ENCODE results near the gene CCDC63.
"Not testable (repeated sequence)": the region's sequence is repeated elsewhere in the genome, so short reads cannot be mapped to it uniquely, and the experiment has no call there.

CCDC63 gene

DNA sequence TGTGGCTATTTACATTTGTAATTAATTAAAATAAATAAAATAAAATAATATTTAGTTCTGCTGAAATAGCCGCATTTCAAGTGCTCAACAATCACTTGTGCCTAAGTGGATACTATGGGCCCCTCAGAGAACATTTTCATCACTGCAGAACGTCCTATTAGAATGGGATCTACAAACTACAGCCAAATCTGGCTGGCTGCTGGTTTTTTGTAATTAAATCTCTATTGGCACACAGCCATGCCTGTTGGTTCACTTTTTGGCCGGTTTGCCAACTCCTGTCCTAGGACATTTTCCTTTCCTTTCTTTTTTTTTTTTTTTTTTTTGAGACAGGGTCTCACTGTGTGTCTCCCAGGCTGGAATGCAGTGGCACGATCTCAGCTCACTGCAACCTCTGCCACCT is 9.8 kb downstream of the CCDC63 start:
- Mint-ChIP-seq H3K27me3 (no peaks in the 10 kb centered on the region), H3K36me3 (no peaks in the 10 kb centered on the region), H3K4me3 (no peak overlapping the region), H3K4me1 (ENCODE audit: low read depth) (peaks cover 3% of the 10 kb centered on the region), H3K9me3 (ENCODE audit: low read depth) (no peaks in the 10 kb centered on the region), H3K27ac (no peak overlapping the region)

DNA sequence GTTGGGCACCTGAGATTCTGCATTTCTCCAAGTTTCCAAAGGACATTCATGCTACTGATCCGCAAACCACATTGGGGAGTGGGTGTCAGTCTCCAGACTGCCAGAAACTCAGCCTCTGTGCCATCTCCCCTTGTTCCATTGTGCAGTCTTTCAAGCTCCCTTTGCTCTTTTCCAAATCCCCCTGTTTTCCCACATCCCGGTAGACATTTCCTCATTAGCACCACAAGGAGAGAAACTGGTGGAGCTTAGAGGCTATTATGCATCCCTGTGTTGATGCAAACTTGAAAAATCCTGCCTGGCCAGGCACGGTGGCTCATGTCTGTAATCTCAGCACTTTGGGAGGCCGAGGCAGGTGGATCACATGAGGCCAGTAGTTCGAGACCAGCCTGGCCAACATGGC is 10.7 kb downstream of the CCDC63 start:
- H3K4me1 Mint-ChIP-seq (ENCODE audit: low read depth): peaks cover 5% of the 10 kb centered on the region
- H3K36me3 Mint-ChIP-seq: no peaks in the 10 kb centered on the region
- H3K9me3 Mint-ChIP-seq (ENCODE audit: low read depth): no peaks in the 10 kb centered on the region
- H3K27me3 Mint-ChIP-seq: no peaks in the 10 kb centered on the region
- no peak overlapping the region for H3K27ac Mint-ChIP-seq
- no peak overlapping the region for H3K4me3 Mint-ChIP-seq

DNA sequence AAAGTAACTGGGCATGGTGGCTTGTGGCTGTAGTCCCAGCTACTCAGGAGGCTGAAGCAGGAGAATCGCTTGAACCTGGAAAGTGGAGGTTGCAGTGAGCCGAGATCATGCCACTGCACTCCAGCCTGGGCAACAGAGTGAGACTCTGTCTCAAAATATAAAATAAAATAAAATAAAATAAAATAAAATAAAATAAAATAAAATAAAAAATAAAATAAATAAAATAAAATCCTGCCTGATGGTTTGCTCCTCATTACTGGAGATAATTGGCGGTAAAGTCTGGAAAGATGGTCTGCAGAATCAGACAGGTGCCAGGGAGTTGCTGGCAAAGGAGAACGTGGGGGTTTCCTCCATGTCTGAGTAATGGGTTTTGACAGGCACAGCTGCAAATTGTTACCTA is 11.2 kb downstream of the CCDC63 start:
- not testable (repeated sequence) for H3K4me3 Mint-ChIP-seq; H3K27me3 Mint-ChIP-seq; H3K4me1 Mint-ChIP-seq (ENCODE audit: low read depth); H3K27ac Mint-ChIP-seq; H3K36me3 Mint-ChIP-seq; H3K9me3 Mint-ChIP-seq (ENCODE audit: low read depth)

DNA sequence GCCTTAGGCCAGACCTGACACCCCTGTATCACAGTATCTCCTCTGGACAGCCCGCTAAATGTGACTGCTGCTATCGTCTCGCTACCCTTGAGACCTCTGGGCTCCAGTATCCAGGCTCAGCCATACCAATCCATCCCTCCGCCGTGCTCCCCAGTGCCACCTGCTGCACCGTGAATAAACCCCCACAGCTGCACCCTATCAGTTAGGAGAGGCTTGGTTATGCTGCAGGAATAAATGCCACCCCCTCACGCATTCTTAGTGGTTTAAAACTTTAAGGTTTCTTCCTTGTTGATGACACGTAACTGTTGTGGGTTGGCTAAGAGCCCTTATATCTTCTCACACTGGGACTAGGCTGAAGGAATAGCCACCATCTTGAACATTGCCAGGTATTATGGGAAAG is 12.1 kb downstream of the CCDC63 start:
- Mint-ChIP-seq H3K36me3 (no peaks in the 10 kb centered on the region), H3K4me3 (no peak overlapping the region), H3K9me3 (ENCODE audit: low read depth) (no peaks in the 10 kb centered on the region), H3K4me1 (ENCODE audit: low read depth) (peaks cover 5% of the 10 kb centered on the region), H3K27me3 (no peaks in the 10 kb centered on the region), H3K27ac (no peak overlapping the region)

DNA sequence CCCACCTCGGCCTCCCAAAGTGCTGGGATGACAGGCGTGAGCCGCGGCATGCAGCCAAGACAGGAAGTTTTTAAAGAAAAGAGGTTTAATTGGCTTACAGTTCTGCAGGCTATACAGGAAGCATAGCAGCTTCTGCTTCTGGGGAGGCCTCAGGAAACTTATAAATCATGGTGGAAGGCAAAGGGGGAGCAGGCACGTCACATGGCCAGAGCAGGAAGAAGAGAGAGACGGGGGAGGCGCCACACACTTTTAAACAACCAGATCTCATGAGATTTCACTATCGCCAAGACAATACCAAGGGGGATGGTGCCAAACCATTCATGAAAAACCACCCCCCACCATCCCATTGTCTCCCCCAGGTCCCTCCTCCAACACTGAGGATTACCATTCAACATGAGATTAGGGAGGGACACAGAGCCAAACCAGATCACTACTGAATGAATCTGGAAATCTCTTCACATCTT is 14.1 kb downstream of the CCDC63 start:
- peaks cover 5% of the 10 kb centered on the region for H3K4me1 Mint-ChIP-seq (ENCODE audit: low read depth)
- H3K4me3 Mint-ChIP-seq: no peak overlapping the region
- H3K36me3 Mint-ChIP-seq: no peaks in the 10 kb centered on the region
- no peak overlapping the region for H3K27ac Mint-ChIP-seq
- H3K27me3 Mint-ChIP-seq: no peaks in the 10 kb centered on the region
- no peaks in the 10 kb centered on the region for H3K9me3 Mint-ChIP-seq (ENCODE audit: low read depth)

DNA sequence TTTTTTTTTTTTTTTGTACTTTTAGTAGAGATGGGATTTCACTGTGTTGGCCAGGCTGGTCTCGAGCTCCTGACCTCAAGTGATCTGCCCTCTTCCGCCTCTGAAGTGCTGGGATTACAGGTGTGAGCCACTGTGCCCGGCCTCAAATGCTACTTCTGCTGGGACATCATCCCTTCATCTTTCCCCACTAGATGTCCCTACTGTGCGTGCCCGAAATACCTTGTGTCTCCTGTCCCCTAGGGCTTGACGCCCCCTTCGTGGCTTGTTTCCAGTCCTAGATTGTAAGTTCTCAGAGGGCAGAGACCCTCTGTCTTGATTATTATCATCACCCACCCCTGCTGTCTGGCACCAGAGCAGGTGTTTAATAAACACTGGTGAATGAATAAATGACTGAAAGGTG is 14.9 kb downstream of the CCDC63 start:
- H3K9me3 Mint-ChIP-seq (ENCODE audit: low read depth): no peaks in the 10 kb centered on the region
- no peaks in the 10 kb centered on the region for H3K36me3 Mint-ChIP-seq
- no peaks in the 10 kb centered on the region for H3K27me3 Mint-ChIP-seq
- H3K4me3 Mint-ChIP-seq: no peak overlapping the region
- H3K4me1 Mint-ChIP-seq (ENCODE audit: low read depth): peaks cover 5% of the 10 kb centered on the region
- no peak overlapping the region for H3K27ac Mint-ChIP-seq

DNA sequence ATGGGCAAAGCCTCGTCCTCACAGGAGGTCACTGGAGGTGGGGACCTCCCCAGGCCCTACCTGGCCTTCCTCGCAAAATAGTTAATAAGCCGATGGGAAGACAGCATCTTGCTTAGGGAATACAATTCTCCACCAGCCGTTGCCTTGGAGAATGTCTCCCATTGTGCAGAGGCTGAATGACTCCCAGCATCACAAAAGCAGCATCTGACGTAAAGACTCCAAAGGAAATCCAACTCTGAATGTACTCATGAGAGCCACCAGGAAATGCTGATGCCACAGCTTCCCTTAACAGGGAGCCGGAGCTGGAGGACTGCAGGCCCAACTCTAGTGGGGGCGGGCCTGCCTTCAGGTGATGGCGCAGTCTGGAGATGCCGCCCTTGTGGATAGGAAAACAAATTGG is 15.5 kb downstream of the CCDC63 start:
- Mint-ChIP-seq H3K27me3 (no peaks in the 10 kb centered on the region), H3K4me1 (ENCODE audit: low read depth) (peaks cover 5% of the 10 kb centered on the region), H3K9me3 (ENCODE audit: low read depth) (no peaks in the 10 kb centered on the region), H3K4me3 (no peak overlapping the region), H3K36me3 (no peaks in the 10 kb centered on the region), H3K27ac (no peak overlapping the region)

DNA sequence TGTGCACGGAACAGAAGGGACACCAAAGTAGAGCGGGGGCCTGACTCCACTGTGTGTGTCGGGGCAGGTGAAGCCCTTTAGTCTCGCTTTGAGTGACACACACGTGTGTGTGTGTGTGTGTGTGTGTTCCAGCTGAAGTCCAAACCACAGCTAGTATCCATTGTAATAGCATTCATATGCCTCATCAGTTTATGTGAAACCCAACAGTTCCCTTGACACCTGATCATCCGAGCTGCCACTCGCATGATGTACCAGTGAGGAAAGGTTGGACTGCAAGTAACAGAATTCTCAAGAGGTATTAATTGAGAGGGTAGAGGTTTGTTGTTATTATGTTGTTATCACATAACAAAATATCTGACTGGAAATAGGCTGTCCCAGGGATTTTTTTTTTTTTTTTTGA is 16.4 kb downstream of the CCDC63 start:
- Mint-ChIP-seq H3K36me3 (no peaks in the 10 kb centered on the region), H3K27me3 (no peaks in the 10 kb centered on the region), H3K4me1 (ENCODE audit: low read depth) (peaks cover 5% of the 10 kb centered on the region), H3K27ac (no peak overlapping the region), H3K4me3 (no peak overlapping the region), H3K9me3 (ENCODE audit: low read depth) (no peaks in the 10 kb centered on the region)

DNA sequence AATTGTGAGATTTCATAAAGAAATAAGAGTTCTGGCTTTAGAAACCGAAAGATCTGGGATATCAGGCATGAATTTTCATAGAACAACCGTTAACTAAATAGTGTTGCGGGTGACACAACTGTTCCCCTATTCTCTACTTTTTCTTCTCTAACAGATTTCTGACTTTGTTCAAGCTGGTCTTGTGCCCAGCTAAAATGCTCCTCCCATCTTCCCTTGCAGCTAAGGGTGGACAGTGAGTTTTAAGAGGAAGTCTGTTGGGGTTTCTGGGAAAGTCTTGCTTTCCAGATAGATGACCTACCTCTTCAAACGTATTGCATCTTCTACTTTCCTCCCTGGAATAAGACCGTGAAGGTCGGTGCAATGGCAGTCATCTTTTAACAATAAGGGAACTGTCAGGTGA is 18.7 kb downstream of the CCDC63 start:
- Mint-ChIP-seq H3K9me3 (ENCODE audit: low read depth) (no peaks in the 10 kb centered on the region), H3K27me3 (no peaks in the 10 kb centered on the region), H3K27ac (no peak overlapping the region), H3K4me1 (ENCODE audit: low read depth) (peaks cover 5% of the 10 kb centered on the region), H3K36me3 (no peaks in the 10 kb centered on the region), H3K4me3 (no peak overlapping the region)

DNA sequence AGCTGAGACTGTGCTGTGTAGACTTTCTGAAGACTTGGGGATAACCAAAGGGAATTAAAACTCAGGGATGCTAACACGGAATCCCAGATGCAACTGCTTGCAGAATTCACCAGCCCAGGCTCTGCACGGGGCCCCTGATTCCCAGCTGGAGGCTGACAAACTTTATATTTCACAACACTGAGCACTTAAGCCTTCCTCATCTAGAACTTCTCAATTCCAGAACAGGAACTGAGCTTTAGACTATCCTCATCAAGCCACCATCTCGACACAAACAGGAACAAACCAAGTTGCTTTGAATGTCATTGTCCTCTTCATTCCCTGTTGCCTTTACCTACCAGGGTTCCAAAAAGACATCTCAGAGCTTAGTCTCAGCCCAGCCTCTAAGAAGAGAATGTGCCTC is 22.2 kb downstream of the CCDC63 start:
- Mint-ChIP-seq H3K4me3 (no peak overlapping the region), H3K36me3 (no peaks in the 10 kb centered on the region), H3K9me3 (ENCODE audit: low read depth) (no peaks in the 10 kb centered on the region), H3K4me1 (ENCODE audit: low read depth) (no peaks in the 10 kb centered on the region), H3K27me3 (no peaks in the 10 kb centered on the region), H3K27ac (no peak overlapping the region)

DNA sequence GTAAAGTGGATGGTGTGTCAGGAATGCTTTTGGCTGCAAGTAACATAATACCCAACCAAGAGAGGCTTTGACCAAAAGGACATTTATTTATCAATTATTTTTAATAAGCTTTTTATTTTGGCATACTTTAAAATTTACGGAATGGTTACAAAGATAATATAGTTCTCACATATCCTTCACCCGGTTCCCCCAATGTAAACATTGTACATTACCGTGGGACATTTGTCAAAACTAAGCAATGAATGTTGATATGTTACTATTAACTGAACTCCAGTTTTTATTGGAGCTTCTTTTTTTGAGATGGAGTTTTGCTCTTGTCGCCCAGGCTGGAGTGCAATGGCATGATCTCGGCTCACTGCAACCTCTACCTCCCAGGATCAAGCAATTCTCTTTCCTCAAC is 23.0 kb downstream of the CCDC63 start:
- Mint-ChIP-seq H3K4me1 (ENCODE audit: low read depth) (no peaks in the 10 kb centered on the region), H3K27ac (no peak overlapping the region), H3K27me3 (no peaks in the 10 kb centered on the region), H3K36me3 (no peaks in the 10 kb centered on the region), H3K4me3 (no peak overlapping the region), H3K9me3 (ENCODE audit: low read depth) (no peaks in the 10 kb centered on the region)

DNA sequence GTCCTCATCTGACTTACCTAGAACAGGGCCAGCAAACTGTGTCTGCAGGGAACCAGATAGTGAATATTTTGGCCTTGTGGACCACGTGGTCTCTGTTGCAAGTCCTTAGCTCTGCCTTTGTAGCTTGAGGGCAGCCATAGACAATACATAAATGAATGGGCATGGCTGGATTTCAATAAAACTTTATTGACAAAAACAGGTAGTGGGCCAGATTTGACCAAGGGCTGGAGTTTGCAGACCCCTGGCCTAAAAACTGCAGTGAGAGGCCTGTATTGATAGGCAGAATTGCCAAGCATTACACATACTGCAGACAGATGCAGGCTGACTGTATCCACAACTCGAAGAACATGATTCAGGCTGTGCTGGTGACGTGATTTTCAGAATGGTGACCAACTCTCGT is 25.3 kb downstream of the CCDC63 start:
- no peak overlapping the region for H3K27ac Mint-ChIP-seq
- no peaks in the 10 kb centered on the region for H3K36me3 Mint-ChIP-seq
- H3K9me3 Mint-ChIP-seq (ENCODE audit: low read depth): no peaks in the 10 kb centered on the region
- H3K4me1 Mint-ChIP-seq (ENCODE audit: low read depth): no peaks in the 10 kb centered on the region
- H3K27me3 Mint-ChIP-seq: no peaks in the 10 kb centered on the region
- no peak overlapping the region for H3K4me3 Mint-ChIP-seq

DNA sequence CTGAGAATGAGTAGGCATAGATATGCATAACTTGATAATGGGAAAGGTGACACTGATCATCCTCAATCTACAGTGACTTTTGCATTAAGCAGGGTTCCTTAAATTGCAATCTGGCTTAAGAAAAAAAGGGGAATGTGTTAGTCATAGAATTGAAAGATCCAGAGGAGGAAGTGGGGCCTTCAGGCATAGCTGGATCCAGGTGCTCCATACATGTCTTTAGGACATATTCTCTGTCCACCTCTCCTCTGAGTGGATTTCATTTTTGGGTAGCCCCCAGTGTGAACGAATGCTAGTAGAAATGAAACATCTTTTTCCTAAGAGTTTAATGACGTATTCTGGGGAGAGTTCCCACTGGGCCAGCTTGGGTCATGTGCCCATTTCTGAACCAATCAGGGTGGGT is 27.6 kb downstream of the CCDC63 start:
- Mint-ChIP-seq H3K27me3 (peaks cover 3% of the 10 kb centered on the region), H3K4me3 (no peak overlapping the region), H3K36me3 (no peaks in the 10 kb centered on the region), H3K4me1 (ENCODE audit: low read depth) (no peaks in the 10 kb centered on the region), H3K9me3 (ENCODE audit: low read depth) (no peaks in the 10 kb centered on the region), H3K27ac (no peak overlapping the region)

DNA sequence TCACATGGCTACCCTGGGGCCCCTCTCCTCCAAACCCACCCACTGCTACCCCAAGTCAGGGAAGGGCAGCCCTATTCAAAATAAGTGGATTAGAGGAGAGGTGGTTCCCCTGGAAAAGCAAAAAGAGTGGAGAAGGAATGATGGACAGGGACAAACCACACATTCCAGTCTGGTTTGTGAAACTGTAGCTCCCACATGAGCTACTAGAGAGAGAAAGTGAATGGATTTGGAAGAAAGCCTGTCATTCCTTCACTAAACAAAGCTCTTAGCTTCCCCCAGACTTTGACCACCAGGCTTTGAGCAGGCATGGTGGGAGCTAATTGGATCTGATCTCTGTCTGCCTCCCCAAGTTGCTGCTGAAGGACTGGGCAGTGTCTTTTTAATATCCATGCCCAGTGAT is 28.0 kb downstream of the CCDC63 start:
- H3K36me3 Mint-ChIP-seq: no peaks in the 10 kb centered on the region
- H3K9me3 Mint-ChIP-seq (ENCODE audit: low read depth): no peaks in the 10 kb centered on the region
- H3K27me3 Mint-ChIP-seq: peaks cover 3% of the 10 kb centered on the region
- H3K27ac Mint-ChIP-seq: no peak overlapping the region
- H3K4me3 Mint-ChIP-seq: no peak overlapping the region
- H3K4me1 Mint-ChIP-seq (ENCODE audit: low read depth): no peaks in the 10 kb centered on the region

DNA sequence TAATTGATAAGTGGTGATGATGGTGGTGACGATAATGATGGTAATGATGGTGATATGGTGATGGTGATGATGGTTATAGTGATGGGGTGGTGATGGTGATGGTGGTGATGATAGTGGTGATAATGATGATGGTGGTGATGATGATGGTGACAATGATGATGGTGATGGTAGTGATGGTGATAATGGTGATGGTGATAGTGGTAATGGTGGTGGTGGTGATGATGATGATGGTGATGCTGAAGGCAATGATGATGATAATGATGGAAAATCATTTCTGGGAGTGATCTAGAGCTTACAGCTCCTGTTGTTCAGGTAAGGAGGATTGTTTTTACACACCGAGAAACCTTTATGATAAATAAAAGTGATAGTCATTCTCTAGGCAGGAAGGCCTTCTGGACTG is 33.9 kb downstream of the CCDC63 start:
- Mint-ChIP-seq H3K36me3 (no peaks in the 10 kb centered on the region), H3K27me3 (peaks cover 3% of the 10 kb centered on the region), H3K4me1 (ENCODE audit: low read depth) (no peaks in the 10 kb centered on the region), H3K27ac (no peak overlapping the region), H3K4me3 (no peak overlapping the region), H3K9me3 (ENCODE audit: low read depth) (no peaks in the 10 kb centered on the region)

DNA sequence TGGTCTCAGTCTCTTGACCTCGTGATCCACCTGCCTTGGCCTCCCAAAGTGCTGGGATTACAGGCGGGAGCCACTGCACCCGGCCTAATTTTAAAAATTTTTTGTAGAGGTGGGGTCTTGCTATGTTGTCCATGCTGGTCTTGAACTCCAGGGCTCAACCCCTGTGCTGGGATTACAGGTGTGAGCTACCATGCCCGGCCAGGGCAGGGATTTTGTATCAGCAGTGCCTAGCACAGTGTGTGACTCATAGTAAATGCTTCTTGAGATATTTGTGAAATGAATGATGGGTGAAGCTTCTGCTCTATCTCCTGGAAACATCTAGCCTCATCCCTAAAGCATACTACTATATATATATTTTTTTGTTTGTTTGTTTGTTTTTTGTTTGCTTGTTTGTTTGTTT is 36.5 kb downstream of the CCDC63 start:
- no peak overlapping the region for H3K4me3 Mint-ChIP-seq
- H3K27ac Mint-ChIP-seq: no peak overlapping the region
- no peaks in the 10 kb centered on the region for H3K9me3 Mint-ChIP-seq (ENCODE audit: low read depth)
- no peaks in the 10 kb centered on the region for H3K36me3 Mint-ChIP-seq
- peaks cover 6% of the 10 kb centered on the region for H3K4me1 Mint-ChIP-seq (ENCODE audit: low read depth)
- H3K27me3 Mint-ChIP-seq: peaks cover 3% of the 10 kb centered on the region

Measured in activated naive CD8-positive, alpha-beta T cell (primary cell).